IPS-NIHi11 (cell line): ENCODE measurements around the gene TASOR2.

Experiments used
- DNase-seq: peaks from one replicate; pipeline ENCODE4 v3.0.0; 2012; ENCODE audit warnings: mixed read lengths, low spot score

The TASOR2 gene

GRCh38 chr10:5656737-5657579 lies 27.7 kb upstream of the TASOR2 start:
- no peak for DNase-seq

GRCh38 chr10:5658871-5659618 lies 25.6 kb upstream of the TASOR2 start:
- peak; percentile 59 for DNase-seq

- DNase-seq: no peak
Observed at GRCh38 chr10:5659702-5660528, 24.7 kb upstream of the TASOR2 start.

GRCh38 chr10:5661043-5661442 lies 23.6 kb upstream of the TASOR2 start:
- DNase-seq: no peak

GRCh38 chr10:5662708-5663579 lies 21.7 kb upstream of the TASOR2 start:
- DNase-seq: no peak

GRCh38 chr10:5663692-5664427 lies 20.8 kb upstream of the TASOR2 start:
- DNase-seq: no peak

- no peak for DNase-seq
Observed at GRCh38 chr10:5665373-5666007, 19.1 kb upstream of the TASOR2 start.

- DNase-seq: peak; percentile 92
Observed at GRCh38 chr10:5666008-5666840, 18.4 kb upstream of the TASOR2 start, which contains the start of gene ASB13. ASB13 (minus strand) TSS chr10:5666595; CDS start chr10:5666551, 44 bp downstream.

- DNase-seq: no peak
Observed at GRCh38 chr10:5666841-5667630, 17.6 kb upstream of the TASOR2 start.

GRCh38 chr10:5668429-5668828 lies 16.2 kb upstream of the TASOR2 start:
- DNase-seq: no peak

- DNase-seq: no peak
Observed at GRCh38 chr10:5669604-5670003, 15.0 kb upstream of the TASOR2 start.

GRCh38 chr10:5670662-5671375 lies 13.8 kb upstream of the TASOR2 start:
- no peak for DNase-seq

GRCh38 chr10:5678397-5679036 lies 6.1 kb upstream of the TASOR2 start:
- no peak for DNase-seq

GRCh38 chr10:5679037-5679435 lies 5.6 kb upstream of the TASOR2 start:
- DNase-seq: no peak

GRCh38 chr10:5679606-5680005 lies 5.0 kb upstream of the TASOR2 start:
- DNase-seq: no peak

- DNase-seq: no peak
Observed at GRCh38 chr10:5681930-5682329, 2.7 kb upstream of the TASOR2 start.

- DNase-seq: no peak
Observed at GRCh38 chr10:5683065-5683464, 1.6 kb upstream of the TASOR2 start.
